SK-N-SH (cell line): ENCODE results near the gene VPS52.

Experiments
- CTCF ChIP-seq: fragments of 200-600 bp; sonication (generic); IDR thresholded peaks from 2 replicates; pipeline ENCODE4 v1.6.1; 2017; ENCODE audit warnings: antibody characterized with exemption, mild to moderate bottlenecking, moderate library complexity
- FOXJ3 ChIP-seq: sonication (generic); formaldehyde crosslinking; IDR thresholded peaks from 2 replicates; pipeline ENCODE4 v1.5.1; 2020; ENCODE audit warnings: mild to moderate bottlenecking, missing genetic modification reagents
- GABPA ChIP-seq: IDR thresholded peaks from 2 replicates; pipeline ENCODE4 v1.4.0; 2012; ENCODE audit warnings: low read depth, mild to moderate bottlenecking
- POLR2AphosphoS5 ChIP-seq: IDR thresholded peaks from 2 replicates; pipeline ENCODE4 v1.6.1; 2012; ENCODE audit warnings: low read depth, low read length
- REST ChIP-seq: IDR thresholded peaks from 2 replicates; pipeline ENCODE4 v1.6.1; 2012; ENCODE audit warnings: mild to moderate bottlenecking, low read depth, low read length, moderate library complexity
- TAF1 ChIP-seq: IDR thresholded peaks from 2 replicates; pipeline ENCODE4 v1.6.1; 2012; ENCODE audit warnings: low read depth, mild to moderate bottlenecking, low read length, moderate library complexity, borderline replicate concordance
- USF1 ChIP-seq: IDR thresholded peaks from 2 replicates; pipeline ENCODE4 v1.4.0; 2012; ENCODE audit warnings: low read depth, borderline replicate concordance
- USF2 ChIP-seq: fragments of 150-350 bp; IDR thresholded peaks from 2 replicates; pipeline ENCODE4 v1.6.1; 2017; ENCODE audit warnings: antibody characterized with exemption, low read length, low read depth, borderline replicate concordance
- YY1 ChIP-seq: IDR thresholded peaks from 2 replicates; pipeline ENCODE4 v1.4.0; 2012; ENCODE audit warnings: low read depth, mild to moderate bottlenecking
- TF ChIP-seq, protein P1 (sequence below): IDR thresholded peaks from 2 replicates; pipeline ENCODE4 v1.4.0; 2012; ENCODE audit warnings: low read depth, borderline replicate concordance
- TF ChIP-seq, protein P2 (sequence below): IDR thresholded peaks from 2 replicates; pipeline ENCODE4 v1.4.0; 2012; ENCODE audit warnings: low read depth
- TF ChIP-seq, protein P3 (sequence below): fragments of 150-350 bp; IDR thresholded peaks from 2 replicates; pipeline ENCODE4 v1.6.1; 2016; ENCODE audit warnings: mild to moderate bottlenecking, low read depth, low read length

DNA sequence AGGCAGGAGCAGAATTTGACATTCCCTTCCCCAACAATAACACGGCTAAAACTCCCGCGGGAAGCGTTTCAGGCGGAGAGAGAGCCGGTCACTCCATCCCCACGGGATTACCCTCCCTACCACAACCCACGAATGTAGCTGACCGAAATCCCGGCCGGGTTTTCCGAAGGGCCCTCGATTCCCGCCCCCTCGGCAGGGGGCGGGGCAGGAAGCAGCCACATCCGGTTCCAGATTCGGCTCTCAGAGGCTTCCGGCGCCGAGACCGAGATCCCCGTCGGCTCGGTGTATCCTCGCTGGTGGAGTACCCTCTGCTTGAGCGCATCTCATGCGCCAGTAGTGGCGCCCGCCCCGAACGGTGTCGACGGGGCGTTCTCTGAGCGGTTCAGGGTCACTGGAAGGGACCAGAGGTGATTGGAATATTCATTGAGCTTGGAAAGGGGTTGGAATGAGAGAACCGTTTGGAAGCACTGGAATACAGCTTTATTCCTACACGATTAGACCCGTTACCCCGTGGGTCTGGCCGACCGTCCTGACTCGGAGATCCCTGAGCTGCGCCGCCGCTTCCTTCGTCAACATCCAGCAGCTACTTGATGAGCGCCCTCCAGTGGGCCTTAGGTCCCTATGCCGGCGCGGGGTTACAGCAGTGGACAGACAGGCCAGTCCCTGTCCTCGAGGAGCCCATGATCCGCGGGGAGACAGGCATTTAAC is 27.7 kb upstream of the VPS52 start:
- TF ChIP-seq YY1: peak; percentile 62; the same call in 1 of the 2 replicates
- TF ChIP-seq GABPA: peak; percentile 80
- TF ChIP-seq REST: peak; percentile 36; the same call in 1 of the 2 replicates
- TF ChIP-seq TAF1: peak; percentile 92
- peak; percentile 81 for TF ChIP-seq CTCF
- TF ChIP-seq USF1: no peak
- TF ChIP-seq, protein P1, sequence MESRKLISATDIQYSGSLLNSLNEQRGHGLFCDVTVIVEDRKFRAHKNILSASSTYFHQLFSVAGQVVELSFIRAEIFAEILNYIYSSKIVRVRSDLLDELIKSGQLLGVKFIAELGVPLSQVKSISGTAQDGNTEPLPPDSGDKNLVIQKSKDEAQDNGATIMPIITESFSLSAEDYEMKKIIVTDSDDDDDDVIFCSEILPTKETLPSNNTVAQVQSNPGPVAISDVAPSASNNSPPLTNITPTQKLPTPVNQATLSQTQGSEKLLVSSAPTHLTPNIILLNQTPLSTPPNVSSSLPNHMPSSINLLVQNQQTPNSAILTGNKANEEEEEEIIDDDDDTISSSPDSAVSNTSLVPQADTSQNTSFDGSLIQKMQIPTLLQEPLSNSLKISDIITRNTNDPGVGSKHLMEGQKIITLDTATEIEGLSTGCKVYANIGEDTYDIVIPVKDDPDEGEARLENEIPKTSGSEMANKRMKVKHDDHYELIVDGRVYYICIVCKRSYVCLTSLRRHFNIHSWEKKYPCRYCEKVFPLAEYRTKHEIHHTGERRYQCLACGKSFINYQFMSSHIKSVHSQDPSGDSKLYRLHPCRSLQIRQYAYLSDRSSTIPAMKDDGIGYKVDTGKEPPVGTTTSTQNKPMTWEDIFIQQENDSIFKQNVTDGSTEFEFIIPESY: 0 out of 2 replicates have a peak, but pooled peaks have one; percentile 42
- no peak for TF ChIP-seq USF2
- TF ChIP-seq POLR2AphosphoS5: peak; percentile 98
- no peak for TF ChIP-seq FOXJ3
- TF ChIP-seq, protein P2, sequence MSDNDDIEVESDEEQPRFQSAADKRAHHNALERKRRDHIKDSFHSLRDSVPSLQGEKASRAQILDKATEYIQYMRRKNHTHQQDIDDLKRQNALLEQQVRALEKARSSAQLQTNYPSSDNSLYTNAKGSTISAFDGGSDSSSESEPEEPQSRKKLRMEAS: peak; percentile 59
- TF ChIP-seq, protein P3, sequence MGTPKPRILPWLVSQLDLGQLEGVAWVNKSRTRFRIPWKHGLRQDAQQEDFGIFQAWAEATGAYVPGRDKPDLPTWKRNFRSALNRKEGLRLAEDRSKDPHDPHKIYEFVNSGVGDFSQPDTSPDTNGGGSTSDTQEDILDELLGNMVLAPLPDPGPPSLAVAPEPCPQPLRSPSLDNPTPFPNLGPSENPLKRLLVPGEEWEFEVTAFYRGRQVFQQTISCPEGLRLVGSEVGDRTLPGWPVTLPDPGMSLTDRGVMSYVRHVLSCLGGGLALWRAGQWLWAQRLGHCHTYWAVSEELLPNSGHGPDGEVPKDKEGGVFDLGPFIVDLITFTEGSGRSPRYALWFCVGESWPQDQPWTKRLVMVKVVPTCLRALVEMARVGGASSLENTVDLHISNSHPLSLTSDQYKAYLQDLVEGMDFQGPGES: no peak
